GM12874 (cell line): ENCODE measurements around the gene OR6C65.

ENCODE experiments used
- CTCF ChIP-seq: IDR thresholded peaks from 2 replicates; pipeline ENCODE4 v1.5.1; 2011; ENCODE audit warnings: low read depth, mild to moderate bottlenecking, control low read depth, low read length, moderate library complexity; ENCODE audit not compliant: insufficient read depth

Gene OR6C65

GRCh38 chr12:55407866-55408265 is 7.5 kb downstream of the OR6C65 start:
- TF ChIP-seq CTCF = no peak

GRCh38 chr12:55416961-55417360 is 16.6 kb downstream of the OR6C65 start:
- TF ChIP-seq CTCF = no peak

GRCh38 chr12:55420307-55420962 is 20.1 kb downstream of the OR6C65 start:
- no peak for TF ChIP-seq CTCF

GRCh38 chr12:55425954-55426353 is 25.6 kb downstream of the OR6C65 start, which contains the start of gene OR6C76:
Gene OR6C76, plus strand, starts transcription at chr12:55426254. Its CDS starts 0 bp downstream, at chr12:55426254.
- no peak for TF ChIP-seq CTCF

- no peak for TF ChIP-seq CTCF
These were observed 28.3 kb downstream of the OR6C65 start for GRCh38 chr12:55428331-55429243.

GRCh38 chr12:55443776-55444175 is 43.4 kb downstream of the OR6C65 start, which contains the start of gene OR6C2:
Gene OR6C2, plus strand, starts transcription at chr12:55444076. Its CDS starts 8,138 bp downstream, at chr12:55452214.
- TF ChIP-seq CTCF = no peak

- no peak for TF ChIP-seq CTCF
These were observed 45.0 kb downstream of the OR6C65 start for GRCh38 chr12:55445357-55445756.
